ENCODE measurements around the gene NDUFV2.
"Not testable (repeated sequence)": the region's sequence is repeated elsewhere in the genome, so short reads cannot be mapped to it uniquely, and the experiment has no call there.

The NDUFV2 gene

GRCh38 chr18:9102508-9103375 lies at the start of gene NDUFV2:
Gene NDUFV2 (plus strand): TSS chr18:9102699. CDS start chr18:9102744, 45 bp downstream.
- DNase-seq (ENCODE audit: low spot score), result peak; percentile 99

GRCh38 chr18:9053814-9054213 lies 48.7 kb upstream of the NDUFV2 start:
- DNase-seq (ENCODE audit: low spot score), result no peak

GRCh38 chr18:9055185-9055584 lies 47.3 kb upstream of the NDUFV2 start:
- DNase-seq (ENCODE audit: low spot score), result peak; percentile 76

- DNase-seq (ENCODE audit: low spot score), result no peak
Measured at GRCh38 chr18:9055626-9056025, 46.9 kb upstream of the NDUFV2 start.

- no peak for DNase-seq (ENCODE audit: low spot score)
Measured at GRCh38 chr18:9057646-9058045, 44.9 kb upstream of the NDUFV2 start.

- peak; percentile 17 for DNase-seq (ENCODE audit: low spot score)
Measured at GRCh38 chr18:9058406-9058805, 44.1 kb upstream of the NDUFV2 start.

- DNase-seq (ENCODE audit: low spot score), result no peak
Measured at GRCh38 chr18:9062418-9062751, 40.1 kb upstream of the NDUFV2 start.

- no peak for DNase-seq (ENCODE audit: low spot score)
Measured at GRCh38 chr18:9065864-9066263, 36.6 kb upstream of the NDUFV2 start.

- no peak for DNase-seq (ENCODE audit: low spot score)
Measured at GRCh38 chr18:9066358-9066757, 36.1 kb upstream of the NDUFV2 start.

GRCh38 chr18:9066817-9067306 lies 35.6 kb upstream of the NDUFV2 start:
- no peak for DNase-seq (ENCODE audit: low spot score)

- no peak for DNase-seq (ENCODE audit: low spot score)
Measured at GRCh38 chr18:9067823-9068222, 34.7 kb upstream of the NDUFV2 start.

GRCh38 chr18:9068346-9068745 lies 34.2 kb upstream of the NDUFV2 start:
- DNase-seq (ENCODE audit: low spot score), result no peak

GRCh38 chr18:9069601-9070000 lies 32.9 kb upstream of the NDUFV2 start:
- no peak for DNase-seq (ENCODE audit: low spot score)

- no peak for DNase-seq (ENCODE audit: low spot score)
Measured at GRCh38 chr18:9070212-9070611, 32.3 kb upstream of the NDUFV2 start.

- no peak for DNase-seq (ENCODE audit: low spot score)
Measured at GRCh38 chr18:9079818-9080528, 22.5 kb upstream of the NDUFV2 start.

GRCh38 chr18:9081940-9082339 lies 20.6 kb upstream of the NDUFV2 start:
- no peak for DNase-seq (ENCODE audit: low spot score)

- DNase-seq (ENCODE audit: low spot score), result no peak
Measured at GRCh38 chr18:9082711-9083510, 19.6 kb upstream of the NDUFV2 start.

- DNase-seq (ENCODE audit: low spot score), result no peak
Measured at GRCh38 chr18:9086015-9086414, 16.5 kb upstream of the NDUFV2 start.

GRCh38 chr18:9086624-9087023 lies 15.9 kb upstream of the NDUFV2 start:
- DNase-seq (ENCODE audit: low spot score), result no peak

GRCh38 chr18:9087144-9087543 lies 15.4 kb upstream of the NDUFV2 start:
- no peak for DNase-seq (ENCODE audit: low spot score)

- no peak for DNase-seq (ENCODE audit: low spot score)
Measured at GRCh38 chr18:9088252-9088651, 14.2 kb upstream of the NDUFV2 start.

- not testable (repeated sequence) for DNase-seq (ENCODE audit: low spot score)
Measured at GRCh38 chr18:9088727-9089126, 13.8 kb upstream of the NDUFV2 start.
